ENCODE data around the gene EPN3. TPM values are rescaled to one million over a fixed set of nuclear protein-coding genes. Genes with fewer than 3 reads are reported as not detected.
A peak's percentile ranks its signal among the peaks of the same experiment; 100 is the strongest.

The EPN3 gene
- total RNA-seq, 4 donors from 2014 or later, result 19.2 to 95.7 (median 57.4) TPM

GRCh38 chr17:50534979-50535326 is 2.4 kb downstream of the EPN3 start:
- DNase-seq, result no peak
- intact Hi-C loops (cut with DNase I; ENCODE audit: low total_unique reads) (no loop called here), in situ Hi-C loops (cut with MboI; ENCODE audit: low pct_ligation_motif_present in 1 of 4, low pct_unique_long_range_greater_than_20kb in 1 of 4, low sequenced_read_pairs in 3 of 4) (loop anchor here in 2 of 4 donors (25.0 kb wide), 2 partner anchors 302 to 427 kb away; partner anchors contain the start of gene WFIKKN2 (in 1 of the 2))
- peaks cover 9 to 47% (median 29%) of the 10 kb centered on the region in 4 donors for H3K4me1 ChIP-seq
- H3K9me3 ChIP-seq, result no peaks in the 10 kb centered on the region
- peak overlapping the region; percentile 74 to 90 (median 80) for H3K27ac ChIP-seq
- peaks cover 32% of the 10 kb centered on the region for H3K27me3 ChIP-seq
- peak overlapping the region in 2 of 4 donors; percentile 45 to 55 for H3K4me3 ChIP-seq
- H3K36me3 ChIP-seq, result no peaks in the 10 kb centered on the region
- WGBS, 2 donors (ENCODE audit: low coverage in 1 of 2), result 89% methylated on average over 2 of the region's 2 CpGs; no CpG with 5 or more reads in 1 of the 2 donors
- TF ChIP-seq POLR2AphosphoS5 (IDR thresholded peaks at IDR 0.05) (no peak), CTCF (IDR thresholded peaks at IDR 0.05) (no peak), EP300 (IDR thresholded peaks at IDR 0.05; ENCODE audit: low read depth) (no peak), POLR2A (IDR thresholded peaks at IDR 0.05) (no peak)

GRCh38 chr17:50535407-50535806 is 2.9 kb downstream of the EPN3 start:
- in situ Hi-C loops (cut with MboI; ENCODE audit: low pct_ligation_motif_present in 1 of 4, low pct_unique_long_range_greater_than_20kb in 1 of 4, low sequenced_read_pairs in 3 of 4) (loop anchor here in 2 of 4 donors (25.0 kb wide), 2 partner anchors 302 to 427 kb away; partner anchors contain the start of gene WFIKKN2 (in 1 of the 2)), intact Hi-C loops (cut with DNase I; ENCODE audit: low total_unique reads) (no loop called here)
- Histone ChIP-seq H3K4me1 (peaks cover 9 to 47% (median 32%) of the 10 kb centered on the region in 4 donors), H3K27ac (no peak overlapping the region), H3K36me3 (no peaks in the 10 kb centered on the region), H3K9me3 (no peaks in the 10 kb centered on the region), H3K4me3 (no peak overlapping the region), H3K27me3 (peaks cover 31% of the 10 kb centered on the region)
- WGBS, 2 donors (ENCODE audit: low coverage in 1 of 2), result 76% methylated on average over 7 of the region's 7 CpGs; no CpG with 5 or more reads in 1 of the 2 donors
- no peak for TF ChIP-seq CTCF (IDR thresholded peaks at IDR 0.05)
- no peak for TF ChIP-seq POLR2A (IDR thresholded peaks at IDR 0.05)
- no peak for TF ChIP-seq POLR2AphosphoS5 (IDR thresholded peaks at IDR 0.05)
- TF ChIP-seq EP300 (IDR thresholded peaks at IDR 0.05; ENCODE audit: low read depth), result no peak
- DNase-seq, result no peak

GRCh38 chr17:50536683-50537646 is 4.4 kb downstream of the EPN3 start:
- intact Hi-C loops (cut with DNase I; ENCODE audit: low total_unique reads), result no loop called here
- no peak for DNase-seq

More at GRCh38 chr17:50536683-50537646, 4.4 kb downstream of the EPN3 start:
- Histone ChIP-seq H3K27me3 (peaks cover 18% of the 10 kb centered on the region), H3K9me3 (no peaks in the 10 kb centered on the region), H3K36me3 (no peaks in the 10 kb centered on the region), H3K27ac (no peak overlapping the region), H3K4me1 (peaks cover 18 to 59% (median 46%) of the 10 kb centered on the region in 4 donors), H3K4me3 (no peak overlapping the region)
- TF ChIP-seq POLR2A (IDR thresholded peaks at IDR 0.05), result no peak
- TF ChIP-seq EP300 (IDR thresholded peaks at IDR 0.05; ENCODE audit: low read depth), result no peak
- TF ChIP-seq CTCF (IDR thresholded peaks at IDR 0.05), result no peak
- TF ChIP-seq POLR2AphosphoS5 (IDR thresholded peaks at IDR 0.05), result no peak
- 93% methylated on average over 16 to 45 of the region's 45 CpGs for WGBS, 2 donors (ENCODE audit: low coverage in 1 of 2)
- in situ Hi-C loops (cut with MboI; ENCODE audit: low pct_ligation_motif_present in 1 of 4, low pct_unique_long_range_greater_than_20kb in 1 of 4, low sequenced_read_pairs in 3 of 4), result loop anchor here in 2 of 4 donors (25.0 kb wide), 2 partner anchors 300 to 425 kb away; partner anchors contain the start of gene WFIKKN2 (in 1 of the 2)
